IPS DF 4.7 (cell line): ENCODE measurements around the gene KLHL29.

Experiments used
- DNase-seq: peaks from one replicate; pipeline ENCODE4 v3.0.0-alpha.2; 2013; ENCODE audit warnings: low spot score; ENCODE audit errors: extremely low read depth

The KLHL29 gene

DNA sequence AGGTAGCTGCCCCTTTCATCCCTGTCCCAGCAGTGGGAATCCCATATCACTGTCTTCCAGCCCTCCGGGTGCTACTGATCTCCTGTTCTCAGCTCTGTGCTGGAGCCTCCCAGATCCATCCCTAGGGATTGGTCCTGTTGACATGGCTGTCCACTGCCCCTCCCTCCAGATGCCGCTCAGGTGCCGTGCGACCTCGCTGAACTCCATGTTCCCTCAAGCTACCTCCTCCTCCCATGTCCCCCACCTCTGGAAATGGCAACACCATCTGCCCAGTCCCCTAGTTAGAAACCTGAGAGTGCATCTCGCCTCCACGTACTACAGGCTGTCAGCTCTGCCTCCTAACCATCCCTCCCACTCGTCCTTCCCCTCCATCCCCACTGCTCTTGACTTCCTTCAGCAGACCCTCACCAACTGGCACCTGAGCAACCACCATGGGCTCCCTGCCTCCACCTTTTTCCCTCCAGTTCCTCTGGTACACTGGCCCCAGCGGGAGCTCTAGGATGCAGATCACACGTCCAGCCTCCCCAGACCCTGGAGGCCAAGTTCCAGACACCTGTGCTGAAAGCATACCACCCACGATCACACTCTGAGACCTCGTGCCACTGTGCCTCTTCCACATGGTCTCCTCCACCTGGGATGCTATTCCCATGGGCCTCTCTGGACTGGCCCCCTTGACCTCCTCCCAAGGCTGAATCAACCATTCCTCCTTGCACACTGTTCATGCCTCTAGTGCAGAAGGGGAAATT is 106.8 kb downstream of the KLHL29 start:
- DNase-seq: no peak

DNA sequence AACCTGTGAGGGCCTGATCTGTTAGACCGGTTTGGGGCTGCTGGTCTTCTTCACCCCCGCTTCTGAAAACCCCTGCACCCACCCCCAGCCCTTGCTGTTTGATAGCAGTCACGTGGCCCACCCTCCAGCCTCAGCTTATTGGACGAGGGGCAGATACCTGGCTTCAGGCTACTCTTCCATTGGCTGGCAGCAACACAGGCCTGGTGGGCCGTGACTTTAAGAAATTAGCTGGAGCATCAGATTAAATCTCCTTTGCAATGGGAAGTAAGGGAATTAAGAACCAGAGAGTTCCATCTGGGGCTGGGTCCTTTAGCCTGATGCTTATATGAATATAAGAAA is 107.3 kb downstream of the KLHL29 start:
- DNase-seq: no peak

DNA sequence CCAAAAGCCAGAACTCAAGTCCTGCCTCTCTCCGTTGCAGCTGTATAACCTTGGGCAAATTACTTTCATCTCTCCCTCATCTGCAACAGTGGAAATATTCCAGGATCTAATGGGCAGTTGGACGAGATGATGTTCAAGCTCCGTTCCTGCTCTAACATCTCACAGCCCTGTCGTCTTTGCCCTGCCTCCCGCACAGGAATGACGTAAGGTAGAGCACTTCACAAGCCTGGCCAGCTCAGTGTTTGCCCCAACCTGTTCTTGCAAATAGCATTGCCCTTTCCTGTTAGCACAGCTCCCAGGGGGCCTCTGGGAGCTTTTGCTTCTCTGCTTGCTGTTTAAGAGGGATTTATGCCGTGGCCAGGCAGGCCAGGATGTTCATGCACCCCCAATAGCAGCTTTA is 107.9 kb downstream of the KLHL29 start:
- DNase-seq: no peak

DNA sequence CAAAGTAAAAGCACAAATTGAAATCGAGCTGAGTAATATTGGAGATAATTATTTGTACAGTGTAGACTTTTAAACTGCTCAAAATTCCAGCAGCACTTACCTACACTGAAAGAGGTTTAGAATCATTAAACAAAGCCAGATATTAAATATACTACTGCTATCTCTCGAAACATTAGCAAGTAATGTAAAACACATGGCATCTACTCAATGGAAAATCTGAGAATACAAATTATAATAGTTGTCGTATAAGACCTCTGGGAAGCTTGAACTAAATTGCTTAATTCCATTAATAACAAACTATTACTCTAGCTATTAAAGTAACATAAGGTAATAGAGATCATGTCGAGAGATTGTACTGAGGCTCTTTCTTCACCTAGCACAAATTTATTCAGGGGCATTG is 108.9 kb downstream of the KLHL29 start:
- DNase-seq: no peak

DNA sequence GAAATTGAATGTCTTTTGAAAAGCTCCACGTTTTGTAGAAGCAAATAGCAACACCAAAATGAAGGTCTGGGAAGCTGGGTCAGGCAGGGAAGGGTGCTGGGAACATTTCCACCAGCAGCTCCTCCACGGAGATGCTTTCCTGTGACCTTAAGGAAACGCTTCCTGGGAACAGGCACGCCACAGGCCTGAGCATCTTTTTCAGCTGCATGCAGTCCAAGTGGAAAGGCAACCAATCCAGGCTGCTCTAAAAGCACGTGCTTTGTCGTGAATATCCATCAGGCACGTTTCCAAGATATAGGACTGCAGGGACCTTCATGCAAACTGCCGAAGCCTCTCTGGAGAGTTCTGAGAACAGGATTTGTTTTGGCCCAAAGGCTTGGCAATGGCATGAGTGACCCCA is 109.3 kb downstream of the KLHL29 start:
- no peak for DNase-seq

DNA sequence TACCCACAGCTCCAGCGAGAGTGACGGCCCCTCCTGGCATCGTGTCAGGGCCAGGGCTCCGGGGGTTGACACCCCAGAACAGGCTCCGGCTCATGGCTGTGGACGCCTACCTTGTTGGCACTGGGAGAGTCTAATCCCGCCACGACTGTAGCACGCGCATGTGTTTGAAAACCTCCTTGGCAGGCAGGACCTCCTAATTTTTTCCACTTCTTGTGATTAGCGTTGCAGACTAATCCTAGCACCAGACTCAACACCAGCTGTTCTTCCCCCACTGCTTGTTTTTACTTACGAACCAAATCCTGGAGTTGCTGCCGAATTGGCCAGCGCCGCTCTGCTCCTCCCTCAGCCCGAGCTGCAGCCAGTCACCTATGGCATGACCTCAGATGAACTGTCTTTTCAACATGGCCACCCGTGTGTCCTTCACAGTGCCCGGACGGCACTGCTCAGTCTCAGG is 110.7 kb downstream of the KLHL29 start:
- no peak for DNase-seq

DNA sequence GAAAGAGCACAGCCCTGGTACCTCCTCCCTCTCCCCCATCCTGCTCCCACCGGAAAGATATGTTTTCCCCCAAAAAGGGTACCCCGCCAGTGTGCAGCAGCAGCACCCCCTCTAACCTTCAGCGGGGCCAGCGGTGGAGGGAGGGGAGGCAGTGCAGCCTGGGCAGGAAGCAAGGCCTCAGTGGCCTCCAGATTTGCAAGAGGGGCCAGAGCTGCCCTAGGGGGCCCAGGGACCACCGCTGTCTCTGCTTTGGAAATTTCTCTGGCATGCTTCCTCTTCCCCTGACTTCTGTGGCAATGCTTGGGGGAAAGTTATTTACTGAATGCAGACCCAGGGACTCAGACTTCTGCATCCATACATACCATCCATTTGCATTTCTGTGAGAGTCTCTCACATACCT is 111.5 kb downstream of the KLHL29 start:
- DNase-seq: no peak

DNA sequence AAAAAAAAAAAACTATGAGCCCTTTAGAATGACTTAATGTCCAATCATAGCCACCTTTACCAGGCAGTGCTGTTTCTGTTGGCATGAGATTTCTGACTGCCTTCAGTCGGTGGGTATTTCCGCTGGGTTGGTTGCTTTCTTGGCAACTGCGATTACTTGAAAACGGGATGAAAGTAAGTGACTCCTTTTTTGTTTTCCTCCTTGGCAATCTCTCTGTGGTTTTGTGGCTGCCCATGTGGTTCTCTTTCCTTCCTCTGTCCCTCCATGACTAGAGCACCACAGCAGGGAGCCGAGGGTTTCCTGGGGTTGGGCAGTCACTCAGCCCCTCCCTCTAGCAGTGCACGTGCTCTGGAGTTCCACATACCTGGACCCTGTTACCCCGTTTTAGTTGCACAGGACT is 112.1 kb downstream of the KLHL29 start:
- no peak for DNase-seq

DNA sequence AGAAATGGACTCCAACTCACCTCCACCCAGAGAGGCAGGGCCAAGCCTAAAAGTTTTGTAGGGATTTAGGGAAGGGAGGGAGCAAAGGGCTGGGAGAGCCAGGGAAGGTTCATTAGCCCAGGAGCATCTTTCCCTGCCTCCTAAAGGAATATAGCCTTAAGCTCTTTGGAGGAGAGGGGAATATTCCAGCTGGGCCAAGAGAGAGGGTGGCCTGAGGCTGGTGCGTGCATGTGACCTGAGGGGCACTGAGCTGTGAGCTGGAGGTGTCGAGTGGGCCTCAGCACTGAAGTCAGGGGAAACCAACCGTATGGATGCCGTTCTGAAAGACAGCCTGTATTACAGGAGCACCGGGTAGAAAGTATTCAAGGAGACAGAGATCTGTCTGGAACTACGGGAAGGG is 112.6 kb downstream of the KLHL29 start:
- DNase-seq: no peak

DNA sequence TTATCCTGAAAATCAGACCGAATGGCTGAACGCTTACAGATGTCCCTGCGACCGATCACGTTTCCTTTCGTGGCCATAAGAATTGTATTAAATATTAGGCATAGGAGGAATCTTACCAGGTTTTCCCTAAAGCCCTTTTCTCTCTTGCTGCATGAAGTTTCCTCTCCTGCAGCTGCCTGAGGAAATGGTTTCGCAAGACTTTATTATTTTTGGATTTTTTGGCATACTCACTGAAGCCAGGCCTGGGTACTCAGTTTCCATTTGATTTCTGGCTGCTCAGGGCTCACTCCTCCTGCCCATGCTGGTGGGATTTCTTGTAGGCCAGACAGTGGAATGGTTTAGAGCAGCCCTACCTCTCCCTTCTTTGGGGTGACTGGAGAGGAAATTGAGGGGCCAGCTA is 114.0 kb downstream of the KLHL29 start:
- DNase-seq: no peak

DNA sequence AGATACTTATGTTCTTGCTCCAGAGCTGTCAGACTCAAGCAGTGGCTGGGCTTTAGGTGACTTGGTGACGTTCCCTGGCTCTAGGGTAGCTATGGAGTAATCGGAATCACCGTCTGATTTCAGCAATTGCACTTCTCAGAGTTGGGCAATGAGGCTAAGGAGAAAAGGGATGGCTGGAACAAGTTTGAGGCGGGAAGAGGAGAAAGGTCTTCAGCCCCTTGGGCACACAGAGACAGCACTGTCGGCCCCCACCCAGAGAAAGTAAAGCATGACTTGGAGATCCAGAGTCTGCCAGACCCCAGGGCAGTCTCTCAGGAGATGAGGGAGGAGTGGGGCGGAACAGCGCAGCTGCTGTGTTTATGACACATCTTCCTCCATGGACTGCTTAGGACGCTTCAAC is 114.5 kb downstream of the KLHL29 start:
- no peak for DNase-seq

DNA sequence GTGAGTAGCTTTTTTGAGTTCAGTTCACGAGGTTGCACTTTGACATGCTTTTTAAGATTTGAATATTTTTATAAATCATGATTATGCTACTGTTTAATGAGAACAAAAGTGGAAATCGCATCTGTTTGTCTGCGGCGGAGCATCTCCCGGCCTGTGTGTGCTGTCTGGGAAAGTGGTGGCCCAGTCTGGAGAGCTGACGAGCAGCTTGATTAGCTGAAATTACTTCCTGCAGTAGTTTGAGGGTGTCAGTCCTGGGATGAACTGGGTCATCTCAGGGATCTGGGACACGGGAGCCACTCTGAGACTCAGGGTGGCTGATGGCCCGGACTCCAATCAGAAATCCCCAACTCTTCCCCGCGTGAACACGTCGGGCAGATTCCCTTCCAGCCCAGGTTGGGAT is 115.9 kb downstream of the KLHL29 start:
- no peak for DNase-seq

DNA sequence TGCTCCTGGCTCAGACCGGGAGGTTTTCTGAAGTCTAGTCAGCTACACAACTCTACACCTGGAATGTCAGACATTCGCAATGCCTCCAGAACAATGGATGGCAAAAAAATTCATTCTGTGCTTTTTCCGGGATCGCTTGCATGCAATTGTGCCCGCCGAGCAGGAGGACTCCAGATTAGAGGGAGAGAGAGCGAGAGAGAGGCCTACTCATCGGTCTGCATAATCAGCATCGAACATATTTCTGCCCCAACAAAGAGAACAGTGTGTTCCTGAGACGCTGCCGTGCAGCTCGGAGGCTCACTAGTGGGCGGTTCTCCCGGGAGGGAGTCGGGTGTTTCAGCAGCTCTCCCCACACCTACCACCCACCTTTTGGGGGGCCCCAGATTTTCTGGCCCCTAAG is 117.1 kb downstream of the KLHL29 start:
- no peak for DNase-seq

DNA sequence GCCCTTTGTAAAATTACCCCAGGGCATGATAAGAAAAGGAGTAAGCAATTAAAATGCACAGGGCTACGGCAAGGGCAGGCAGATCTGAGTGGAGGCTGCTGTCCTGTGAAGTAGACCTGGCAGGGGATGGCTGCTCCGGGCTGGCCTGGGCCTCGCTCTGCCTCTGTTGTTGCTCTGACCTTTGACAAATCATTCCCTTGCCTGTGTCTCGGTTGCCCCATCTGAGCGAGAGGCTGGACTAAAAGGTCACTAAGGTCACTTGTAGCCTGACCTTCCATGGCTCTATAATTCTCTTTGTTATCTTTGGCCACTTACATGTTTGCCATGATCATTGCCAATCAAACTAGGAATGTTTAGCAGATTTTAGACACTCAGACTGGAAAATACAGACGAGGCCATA is 118.1 kb downstream of the KLHL29 start:
- no peak for DNase-seq

DNA sequence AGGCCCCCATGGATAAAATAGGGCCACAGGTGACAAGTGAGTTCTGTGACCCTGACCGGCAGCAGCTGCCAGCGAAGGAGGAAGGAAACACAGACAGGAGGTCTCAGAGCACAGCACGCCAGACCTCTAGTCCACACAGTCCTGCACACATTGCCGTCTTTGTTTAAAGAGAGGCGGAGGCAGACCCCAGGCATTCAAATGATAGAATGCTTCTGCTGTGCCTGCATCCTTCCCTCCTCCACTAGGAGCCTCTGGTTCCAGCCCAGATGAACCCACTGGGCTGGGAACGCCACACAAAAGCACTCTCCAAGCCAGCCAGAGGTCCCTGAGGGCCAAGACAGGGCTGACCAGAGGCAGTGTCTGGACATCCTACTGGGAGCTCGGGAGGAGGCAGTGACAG is 118.7 kb downstream of the KLHL29 start:
- DNase-seq: no peak

DNA sequence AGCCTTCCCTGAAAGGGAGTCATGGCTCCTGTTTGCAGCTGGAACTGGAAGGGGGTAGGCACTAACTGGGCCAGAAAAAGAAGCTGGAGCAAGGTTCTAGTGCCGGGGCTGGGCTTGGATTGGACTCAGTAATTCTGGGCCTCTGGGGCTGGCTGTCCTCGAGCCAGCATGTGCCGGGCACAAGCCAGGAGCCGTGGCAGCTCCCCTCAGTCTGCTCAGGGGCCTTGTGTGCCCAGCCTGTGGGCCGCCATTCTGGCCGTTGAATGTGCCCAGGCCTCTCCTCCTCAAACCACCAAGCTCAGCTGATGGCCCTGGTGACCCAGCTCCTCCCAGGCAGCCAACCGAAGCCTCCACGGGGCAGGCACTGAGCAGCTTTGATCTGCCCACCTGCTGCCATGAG is 119.6 kb downstream of the KLHL29 start:
- no peak for DNase-seq

DNA sequence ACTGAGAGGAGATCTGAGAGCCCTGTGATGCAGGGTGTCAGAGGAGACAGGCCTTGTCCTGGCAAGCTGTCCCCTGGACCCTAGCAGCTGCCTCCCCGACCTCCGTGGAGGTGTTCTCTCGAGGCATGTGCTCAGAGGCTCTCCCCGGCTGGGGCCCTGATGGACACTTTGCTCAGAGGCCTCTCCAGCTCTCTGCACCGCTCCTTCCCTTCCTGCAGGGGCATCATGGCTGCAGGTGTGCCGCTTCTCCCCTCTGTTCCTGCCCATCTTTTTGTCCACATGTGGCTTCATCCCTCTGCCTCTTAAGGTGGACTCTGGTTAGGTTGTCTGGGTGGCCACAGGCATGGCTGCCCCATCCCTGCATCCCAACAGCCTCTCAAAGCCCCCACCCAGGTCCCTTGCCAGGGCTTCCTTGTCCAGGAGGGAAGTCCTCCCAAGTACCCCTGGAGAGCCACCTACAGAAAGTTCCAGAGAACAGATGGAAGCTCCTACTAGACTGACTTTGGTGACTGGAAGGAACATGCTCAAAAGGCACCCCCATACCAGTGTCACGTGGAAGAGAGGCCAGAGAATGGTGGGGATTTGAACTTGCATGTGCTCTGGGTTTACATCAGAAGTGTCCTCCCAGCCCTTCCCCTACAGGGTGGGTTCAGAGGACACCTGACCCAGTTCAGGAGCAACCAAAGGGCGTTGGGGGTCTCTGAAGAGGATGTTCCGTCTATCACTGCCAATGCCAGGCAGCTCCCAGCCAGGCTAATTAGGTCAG is 120.4 kb downstream of the KLHL29 start:
- no peak for DNase-seq

DNA sequence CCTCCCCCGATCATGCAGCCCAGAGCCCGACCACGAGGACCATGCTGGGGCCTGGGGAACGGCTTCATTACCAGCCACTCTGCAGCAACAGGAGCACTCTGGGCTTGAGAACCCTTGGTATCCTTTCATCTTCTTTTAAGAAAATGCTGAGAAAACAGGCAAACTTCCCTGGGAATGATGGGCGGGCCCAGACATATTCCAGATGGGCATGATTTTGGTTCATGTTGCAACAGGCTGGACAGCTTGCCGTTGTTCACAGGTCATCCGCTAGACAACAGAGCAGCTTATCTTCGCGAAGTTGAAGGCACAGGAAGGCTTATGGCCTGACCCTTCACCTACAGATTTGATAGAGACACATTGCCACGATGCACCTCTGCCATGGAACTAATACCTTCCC is 121.0 kb downstream of the KLHL29 start:
- DNase-seq: no peak

DNA sequence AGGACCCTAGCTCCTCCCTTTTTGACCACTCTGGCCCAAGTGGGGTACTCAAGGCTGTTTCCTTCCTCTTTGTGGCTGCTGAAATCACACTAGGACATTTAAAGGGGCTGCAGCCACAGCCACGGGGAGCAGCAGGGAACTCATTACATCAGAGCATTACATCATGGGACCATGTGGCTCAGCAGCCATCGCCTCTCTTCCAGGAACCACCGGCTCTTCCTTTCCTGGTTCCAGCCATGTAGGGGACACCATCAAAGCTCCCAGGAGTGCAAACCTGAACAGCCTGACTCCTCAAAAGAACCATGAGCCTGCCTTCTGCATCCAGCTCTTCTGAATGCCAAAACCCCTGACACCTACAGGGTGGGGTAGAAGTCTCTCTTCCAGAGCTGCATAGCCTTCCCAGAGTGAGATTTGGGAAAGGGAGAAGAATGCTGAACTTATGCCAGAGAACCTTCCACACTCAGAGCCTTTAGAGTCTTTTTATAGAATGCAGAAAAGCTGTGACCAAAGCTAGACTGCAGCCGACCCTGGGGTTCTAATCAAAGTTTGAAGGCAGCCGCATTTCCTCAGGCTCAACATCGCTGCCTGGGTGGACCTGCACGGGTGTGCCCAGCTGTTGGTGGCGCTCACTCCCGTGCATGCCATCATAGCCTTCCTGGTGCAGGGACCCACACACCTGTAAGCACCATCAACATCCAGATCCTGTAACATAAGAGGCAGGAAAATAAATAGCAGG is 121.7 kb downstream of the KLHL29 start:
- DNase-seq: no peak

DNA sequence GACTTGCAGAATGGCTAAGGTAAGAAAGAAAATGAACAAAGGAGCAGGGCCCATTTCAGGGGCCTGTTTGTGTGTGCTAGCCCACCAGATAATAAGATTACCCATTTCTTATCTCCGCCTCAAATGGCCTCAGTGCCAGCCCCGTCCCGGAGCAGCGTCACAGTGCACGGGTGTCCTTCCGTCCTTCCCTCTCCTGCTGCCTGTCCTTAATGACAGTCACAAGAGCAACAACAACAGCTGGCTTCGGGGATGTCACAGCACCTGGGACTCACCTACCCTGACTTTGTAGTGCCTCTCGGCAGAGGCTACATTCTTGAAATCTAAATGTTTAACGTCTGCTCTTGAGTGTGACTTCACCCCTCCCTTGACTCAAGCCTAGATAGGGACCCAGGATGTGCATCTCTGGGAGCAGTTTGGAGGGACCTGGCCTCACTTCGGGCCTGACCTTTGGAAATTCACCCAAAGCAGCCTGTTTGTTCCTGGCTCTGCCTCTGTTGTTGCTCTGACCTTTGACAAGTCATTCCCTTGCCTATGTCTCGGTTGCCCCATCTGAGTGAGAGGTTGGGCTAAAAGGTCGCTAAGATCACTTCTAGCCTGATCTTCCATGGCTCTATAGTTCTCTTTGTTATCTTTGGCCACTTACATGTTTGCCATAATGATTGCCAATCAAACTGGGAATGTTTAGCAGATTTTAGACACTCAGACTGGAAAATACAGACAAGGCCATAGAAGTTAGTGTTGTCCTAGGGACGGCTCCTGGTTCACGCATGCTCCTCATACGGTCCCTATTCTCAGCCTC is 122.5 kb downstream of the KLHL29 start:
- DNase-seq: no peak

DNA sequence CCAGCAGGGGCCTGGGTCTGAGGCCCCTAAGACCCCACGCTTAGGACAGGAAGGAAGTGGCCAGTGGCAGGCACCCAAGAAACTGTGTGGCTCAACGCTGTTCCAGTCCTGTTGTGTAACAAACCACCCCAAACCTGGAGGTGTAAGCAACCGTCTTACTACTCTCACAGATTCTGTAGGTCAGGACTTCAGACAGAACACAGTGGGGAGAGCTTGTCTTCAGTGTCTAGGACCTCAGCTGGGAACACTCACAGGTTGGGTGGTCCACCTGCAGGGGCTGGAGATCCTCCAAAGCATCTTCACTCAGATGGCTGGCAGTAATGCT is 123.0 kb downstream of the KLHL29 start:
- no peak for DNase-seq

DNA sequence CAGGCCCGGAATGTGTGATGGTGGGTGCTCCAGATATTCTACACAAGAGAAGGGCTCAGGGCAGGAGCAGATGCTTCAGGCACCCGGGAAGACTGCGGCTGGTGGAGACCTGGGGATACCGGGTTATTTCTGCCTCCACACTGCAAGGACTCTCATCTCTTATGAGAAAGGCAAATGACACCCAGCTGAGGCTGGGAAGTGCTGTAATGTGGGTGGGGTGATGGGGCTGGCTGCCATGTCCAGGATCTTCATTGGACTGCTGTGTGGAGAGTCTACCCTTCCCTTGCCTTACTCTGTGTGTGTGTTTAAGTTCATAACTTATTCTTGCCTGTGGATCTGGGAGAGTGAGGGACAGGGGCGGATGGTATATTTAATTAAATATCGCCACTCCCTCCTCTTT is 124.1 kb downstream of the KLHL29 start:
- DNase-seq: no peak
